Glutamatergic neuron (in vitro differentiated cells): ENCODE results near the gene SIGLEC8. TPM values are rescaled to one million over a fixed set of nuclear protein-coding genes. Genes with fewer than 3 reads are reported as not detected.

ENCODE experiments used
- DNase-seq: peaks from one replicate; pipeline ENCODE4 v3.0.0; 2022
- H3K27ac Mint-ChIP-seq: one replicate; pipeline ENCODE4 v1.8.0; 2020; ENCODE audit warnings: mild to moderate bottlenecking, mixed read lengths, inconsistent platforms; ENCODE audit not compliant: unreplicated experiment
- H3K27me3 Mint-ChIP-seq: one replicate; pipeline ENCODE4 v1.8.0; 2020; ENCODE audit warnings: mild to moderate bottlenecking, moderate library complexity, mixed read lengths, inconsistent platforms; ENCODE audit not compliant: unreplicated experiment
- H3K36me3 Mint-ChIP-seq: one replicate; pipeline ENCODE4 v1.8.0; 2020; ENCODE audit warnings: mild to moderate bottlenecking, mixed read lengths, inconsistent platforms; ENCODE audit not compliant: unreplicated experiment
- H3K4me1 Mint-ChIP-seq: one replicate; pipeline ENCODE4 v1.8.0; 2020; ENCODE audit warnings: mild to moderate bottlenecking, low read depth, mixed read lengths, inconsistent platforms; ENCODE audit not compliant: unreplicated experiment
- H3K4me3 Mint-ChIP-seq: one replicate; pipeline ENCODE4 v1.8.0; 2020; ENCODE audit warnings: mild to moderate bottlenecking, mixed read lengths, inconsistent platforms; ENCODE audit not compliant: unreplicated experiment
- H3K9me3 Mint-ChIP-seq: one replicate; pipeline ENCODE4 v1.8.0; 2020; ENCODE audit warnings: mild to moderate bottlenecking, moderate library complexity, mixed read lengths, inconsistent platforms; ENCODE audit not compliant: unreplicated experiment
- CTCF ChIP-seq: fragments of 200-600 bp; sonication (generic); IDR thresholded peaks from one replicate; pipeline ENCODE4 v1.5.0; 2021; ENCODE audit not compliant: partially characterized antibody, unreplicated experiment
- total RNA-seq: library from RNA; stranded (reverse); fragmentation: NEBNext Ultra II Directional; extraction: Animal tissue kit (Norgen Biotek cat#: 25700); gene quantifications from one replicate; pipeline ENCODE4 v1.2.1, GENCODE V29; 2021; ENCODE audit not compliant: unreplicated experiment

The SIGLEC8 gene
- total RNA-seq, 1 donor from 2014 or later: not detected

GRCh38 chr19:51433043-51433442 lies 25.2 kb downstream of the SIGLEC8 start:
- peaks cover 6% of the 10 kb centered on the region for H3K27me3 Mint-ChIP-seq
- peaks cover 2% of the 10 kb centered on the region for H3K9me3 Mint-ChIP-seq
- H3K4me3 Mint-ChIP-seq: no peak overlapping the region
- no peak for TF ChIP-seq CTCF
- no peak overlapping the region for H3K27ac Mint-ChIP-seq
- no peak for DNase-seq
- H3K4me1 Mint-ChIP-seq: no peaks in the 10 kb centered on the region
- H3K36me3 Mint-ChIP-seq: no peaks in the 10 kb centered on the region

GRCh38 chr19:51431124-51431523 lies 27.1 kb downstream of the SIGLEC8 start:
- peaks cover 5% of the 10 kb centered on the region for H3K27me3 Mint-ChIP-seq

GRCh38 chr19:51430221-51430620 lies 28.0 kb downstream of the SIGLEC8 start:
- H3K27me3 Mint-ChIP-seq: peaks cover 5% of the 10 kb centered on the region
- H3K27ac Mint-ChIP-seq: no peak overlapping the region
- no peaks in the 10 kb centered on the region for H3K4me1 Mint-ChIP-seq
- no peaks in the 10 kb centered on the region for H3K36me3 Mint-ChIP-seq
- no peak for TF ChIP-seq CTCF
- peaks cover 2% of the 10 kb centered on the region for H3K9me3 Mint-ChIP-seq
- H3K4me3 Mint-ChIP-seq: no peak overlapping the region
- no peak for DNase-seq

More at GRCh38 chr19:51431124-51431523, 27.1 kb downstream of the SIGLEC8 start:
- no peak overlapping the region for H3K4me3 Mint-ChIP-seq
- no peak for TF ChIP-seq CTCF
- peaks cover 2% of the 10 kb centered on the region for H3K9me3 Mint-ChIP-seq
- H3K4me1 Mint-ChIP-seq: no peaks in the 10 kb centered on the region
- no peak overlapping the region for H3K27ac Mint-ChIP-seq
- H3K36me3 Mint-ChIP-seq: no peaks in the 10 kb centered on the region
- no peak for DNase-seq

GRCh38 chr19:51427201-51427600 lies 31.1 kb downstream of the SIGLEC8 start:
- Mint-ChIP-seq H3K4me3 (no peak overlapping the region), H3K27me3 (peaks cover 5% of the 10 kb centered on the region), H3K4me1 (no peaks in the 10 kb centered on the region), H3K9me3 (peaks cover 5% of the 10 kb centered on the region), H3K27ac (no peak overlapping the region), H3K36me3 (no peaks in the 10 kb centered on the region)
- no peak for TF ChIP-seq CTCF
- DNase-seq: no peak

- Mint-ChIP-seq H3K9me3 (peaks cover 3% of the 10 kb centered on the region), H3K4me1 (no peaks in the 10 kb centered on the region), H3K27ac (no peak overlapping the region), H3K36me3 (no peaks in the 10 kb centered on the region), H3K4me3 (peak overlapping the region; percentile 63), H3K27me3 (peaks cover 4% of the 10 kb centered on the region)
- peak; percentile 99 for TF ChIP-seq CTCF
- peak; percentile 86 for DNase-seq
Measured at GRCh38 chr19:51422053-51422448, 36.2 kb downstream of the SIGLEC8 start.
